Measurements from ENCODE around the gene CLIC5.

DNA sequence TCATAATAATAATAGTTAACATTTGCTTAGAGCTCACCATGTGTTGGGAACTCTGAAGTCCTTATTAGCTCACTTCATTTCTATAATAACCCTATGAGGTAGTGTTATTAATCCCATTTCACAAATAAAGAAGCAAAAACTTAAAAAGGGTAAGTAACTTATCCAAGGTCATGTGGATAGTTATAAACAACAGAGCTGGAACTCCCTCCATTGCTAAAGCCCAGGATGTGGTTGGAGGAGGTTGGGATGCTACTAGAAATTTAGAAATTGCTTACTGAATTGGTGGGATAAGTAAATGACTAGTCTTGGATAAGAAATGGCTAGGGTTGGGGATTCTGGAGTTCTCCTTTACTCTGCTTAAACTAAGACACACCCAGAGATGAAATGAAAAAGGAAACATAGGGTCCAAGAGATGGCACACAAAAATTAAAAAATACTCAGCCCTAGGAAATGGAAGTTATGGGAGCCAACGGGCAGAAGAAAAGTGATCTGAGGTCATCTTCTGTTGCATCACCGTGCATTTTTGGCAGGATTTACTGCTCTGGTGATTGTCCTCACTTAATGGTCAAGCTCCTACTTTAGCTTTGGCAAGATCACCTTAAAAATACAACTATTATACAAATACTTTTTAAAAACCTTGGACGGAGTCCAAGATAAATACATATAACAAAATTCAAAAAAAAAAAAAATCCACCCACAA, 7.7 kb upstream of the CLIC5 start:
- no peak for TF ChIP-seq POLR2A (IDR thresholded peaks at IDR 0.05)
- TF ChIP-seq, protein P1, sequence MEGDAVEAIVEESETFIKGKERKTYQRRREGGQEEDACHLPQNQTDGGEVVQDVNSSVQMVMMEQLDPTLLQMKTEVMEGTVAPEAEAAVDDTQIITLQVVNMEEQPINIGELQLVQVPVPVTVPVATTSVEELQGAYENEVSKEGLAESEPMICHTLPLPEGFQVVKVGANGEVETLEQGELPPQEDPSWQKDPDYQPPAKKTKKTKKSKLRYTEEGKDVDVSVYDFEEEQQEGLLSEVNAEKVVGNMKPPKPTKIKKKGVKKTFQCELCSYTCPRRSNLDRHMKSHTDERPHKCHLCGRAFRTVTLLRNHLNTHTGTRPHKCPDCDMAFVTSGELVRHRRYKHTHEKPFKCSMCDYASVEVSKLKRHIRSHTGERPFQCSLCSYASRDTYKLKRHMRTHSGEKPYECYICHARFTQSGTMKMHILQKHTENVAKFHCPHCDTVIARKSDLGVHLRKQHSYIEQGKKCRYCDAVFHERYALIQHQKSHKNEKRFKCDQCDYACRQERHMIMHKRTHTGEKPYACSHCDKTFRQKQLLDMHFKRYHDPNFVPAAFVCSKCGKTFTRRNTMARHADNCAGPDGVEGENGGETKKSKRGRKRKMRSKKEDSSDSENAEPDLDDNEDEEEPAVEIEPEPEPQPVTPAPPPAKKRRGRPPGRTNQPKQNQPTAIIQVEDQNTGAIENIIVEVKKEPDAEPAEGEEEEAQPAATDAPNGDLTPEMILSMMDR (IDR thresholded peaks at IDR 0.05) = no peak

Measured in adrenal gland (tissue), 5 donors.